ENCODE data around the gene ZNF521.

- TF ChIP-seq CREB5 (CRISPR knock-in tag; IDR thresholded peaks at IDR 0.05; ENCODE audit: low read depth): no peak
- TF ChIP-seq ZNF565 (CRISPR knock-in tag; conservative IDR thresholded peaks at IDR 0.05; ENCODE audit: low read depth): no peak
- no peak for TF ChIP-seq ZFP3 (CRISPR knock-in tag; IDR thresholded peaks at IDR 0.05)
- TF ChIP-seq ISL1 (CRISPR knock-in tag; IDR thresholded peaks at IDR 0.05): no peak
- no peak for TF ChIP-seq PATZ1 (CRISPR knock-in tag; IDR thresholded peaks at IDR 0.05; ENCODE audit: borderline replicate concordance)
Measured at GRCh38 chr18:25181993-25182392, 170.0 kb downstream of the ZNF521 start.

Data from SK-N-SH treated with all-trans-retinoic acid at 6 μM for 48 hours (cell line).